HCT116 (cell line): Measurements from ENCODE around the gene AP1S1. TPM values are rescaled to one million over a fixed set of nuclear protein-coding genes. Genes with fewer than 3 reads are reported as not detected.

ENCODE experiments used
- ATAC-seq: fragments of 200-7000 bp; cut with Tn5 transposase; 2 replicates; pipeline ENCODE4 v1.9.1; 2020; ENCODE audit warnings: mild to moderate bottlenecking, moderate library complexity
- BruUV-seq: library from RNA; stranded (reverse); fragments of 400-500 nt; replicated peaks from 2 replicates; lab custom pipeline; 2021; lab: Mats Ljungman, UMichigan
- CTCF ChIA-PET: fragments of 300-600 bp; sonication (Branson Sonifier 250); formaldehyde crosslinking; loops from one replicate; lab custom pipeline; 2021; ENCODE audit warnings: antibody characterized with exemption; lab: Charles Lee
- POLR2A ChIA-PET: fragments of 300-600, 350-600 bp; sonication (Branson Sonifier 250); formaldehyde crosslinking; loops from one replicate; lab custom pipeline; 2021; ENCODE audit warnings: antibody characterized with exemption; lab: Charles Lee
- RAD21 ChIA-PET, 2 experiments: fragments of 300-600 bp; sonication (Branson Sonifier 250); formaldehyde crosslinking; loops; one replicate each; lab custom pipeline; 2023; ENCODE audit warnings: low total read pairs in 2 of 2; ENCODE audit not compliant: uncharacterized antibody in 2 of 2, unreplicated experiment in 2 of 2, low non-redundant PET in 1 of 2; lab: Charles Lee
- DNase-seq: peaks from one replicate; pipeline ENCODE4 v3.0.0-alpha.2; 2010; ENCODE audit warnings: low read depth, low spot score
- H2AFZ ChIP-seq: fragments of 200-600 bp; shearing (Covaris generic), sonication (generic); 2 replicates; pipeline ENCODE4 v1.6.1; 2017; ENCODE audit warnings: low read depth, mixed run types, mixed read lengths, antibody characterized with exemption, low read length; ENCODE audit not compliant: poor library complexity, severe bottlenecking
- H3K27ac ChIP-seq: 2 replicates; pipeline ENCODE4 v1.5.1; 2012; ENCODE audit warnings: low read depth, low read length
- H3K27me3 ChIP-seq: fragments of 200-600 bp; sonication (generic); 2 replicates; pipeline ENCODE4 v1.6.1; 2016; ENCODE audit warnings: mixed run types, low read length, mixed read lengths; ENCODE audit not compliant: insufficient read depth
- H3K36me3 ChIP-seq, 2 experiments: fragments of 200-500 bp in 1 of 2; fragments of 200-600 bp in 1 of 2; sonication (Bioruptor generic) in 1 of 2; sonication (generic) in 1 of 2; 2 replicates each; pipeline versions ENCODE4 v1.5.1 to v1.6.1; 2014 to 2016; ENCODE audit warnings: low read length in 2 of 2, inconsistent platforms in 1 of 2, mixed read lengths in 1 of 2, mixed run types in 1 of 2; ENCODE audit not compliant: insufficient read depth in 2 of 2, control insufficient read depth in 1 of 2
- H3K4me1 ChIP-seq, 2 experiments: fragments of 200-600 bp in 1 of 2; sonication (generic) in 1 of 2; 2 replicates each; pipeline versions ENCODE4 v1.5.1 to v1.6.1; 2012 to 2017; ENCODE audit warnings: low read length in 2 of 2, inconsistent platforms in 1 of 2, mild to moderate bottlenecking in 1 of 2, mixed read lengths in 1 of 2, mixed run types in 1 of 2, moderate library complexity in 1 of 2; ENCODE audit not compliant: insufficient read depth in 2 of 2, control insufficient read depth in 1 of 2
- H3K4me2 ChIP-seq: fragments of 200-600 bp; sonication (generic); 2 replicates; pipeline ENCODE4 v1.6.1; 2017; ENCODE audit warnings: mixed run types, low read length, mixed read lengths
- H3K4me3 ChIP-seq, 2 experiments: fragments of 200-600 bp in 1 of 2; sonication (generic) in 1 of 2; replicated peaks in 1 of 2; 2 replicates each; pipeline ENCODE4 v1.5.1; 2011 to 2016; ENCODE audit warnings: low read length in 2 of 2, control low read depth in 1 of 2, low read depth in 1 of 2, mild to moderate bottlenecking in 1 of 2, mixed read lengths in 1 of 2, mixed run types in 1 of 2
- H3K79me2 ChIP-seq: fragments of 200-600 bp; sonication (generic); 2 replicates; pipeline ENCODE4 v1.6.1; 2017; ENCODE audit warnings: mild to moderate bottlenecking, mixed run types, low read length, moderate library complexity, mixed read lengths; ENCODE audit not compliant: insufficient read depth
- H3K9ac ChIP-seq: fragments of 200-600 bp; sonication (generic); 2 replicates; pipeline ENCODE4 v1.6.1; 2016; ENCODE audit warnings: low read length, mixed read lengths
- H3K9me2 ChIP-seq: fragments of 200-600 bp; sonication (generic), shearing (Covaris generic); 2 replicates; pipeline ENCODE4 v1.6.1; 2017; ENCODE audit warnings: mixed run types, mild to moderate bottlenecking, moderate library complexity; ENCODE audit not compliant: insufficient read depth
- H3K9me3 ChIP-seq, 2 experiments: fragments of 200-500 bp in 1 of 2; fragments of 200-600 bp in 1 of 2; sonication (Bioruptor generic) in 1 of 2; sonication (generic) in 1 of 2; 2 replicates each; pipeline ENCODE4 v1.6.1; 2014 to 2017; ENCODE audit warnings: low read length in 2 of 2, mixed read lengths in 2 of 2, inconsistent platforms in 1 of 2, low read depth in 1 of 2, mild to moderate bottlenecking in 1 of 2, mixed run types in 1 of 2, moderate library complexity in 1 of 2; ENCODE audit not compliant: control insufficient read depth in 1 of 2, insufficient read depth in 1 of 2
- H4K20me1 ChIP-seq: fragments of 200-600 bp; sonication (generic), shearing (Covaris generic); 2 replicates; pipeline ENCODE4 v1.6.1; 2017; ENCODE audit warnings: mixed run types, mild to moderate bottlenecking, moderate library complexity; ENCODE audit not compliant: insufficient read depth
- ATF3 ChIP-seq: IDR thresholded peaks from 2 replicates; pipeline ENCODE4 v1.6.1; 2012
- CBX3 ChIP-seq: IDR thresholded peaks from 2 replicates; pipeline ENCODE4 v1.6.1; 2012; ENCODE audit warnings: low read depth
- CEBPB ChIP-seq: IDR thresholded peaks from 2 replicates; pipeline ENCODE4 v1.6.1; 2012; ENCODE audit warnings: low read depth
- CTCF ChIP-seq, 3 experiments: fragments of 200-600 bp in 1 of 3; sonication (generic) in 1 of 3; IDR thresholded peaks in 2 of 3; conservative IDR thresholded peaks in 1 of 3; 2 replicates each; pipeline ENCODE4 v1.5.1; 2012 to 2017; ENCODE audit warnings: low read depth in 2 of 3, low read length in 2 of 3, antibody characterized with exemption in 1 of 3, borderline replicate concordance in 1 of 3, control low read depth in 1 of 3, mild to moderate bottlenecking in 1 of 3, mixed read lengths in 1 of 3, mixed run types in 1 of 3, moderate library complexity in 1 of 3; ENCODE audit not compliant: insufficient read depth in 1 of 3
- ELF1 ChIP-seq: IDR thresholded peaks from 2 replicates; pipeline ENCODE4 v1.6.1; 2012; ENCODE audit warnings: low read depth, borderline replicate concordance
- EZH2 ChIP-seq: fragments of 200-600 bp; sonication (generic); IDR thresholded peaks from 2 replicates; pipeline ENCODE4 v1.6.1; 2017; ENCODE audit warnings: antibody characterized with exemption, mixed run types
- FOSL1 ChIP-seq: IDR thresholded peaks from 2 replicates; pipeline ENCODE4 v1.6.1; 2012; ENCODE audit warnings: low read depth
- JUND ChIP-seq: IDR thresholded peaks from 2 replicates; pipeline ENCODE4 v1.6.1; 2012
- MAX ChIP-seq: IDR thresholded peaks from 2 replicates; pipeline ENCODE4 v1.6.1; 2012
- POLR2A ChIP-seq: IDR thresholded peaks from 2 replicates; pipeline ENCODE4 v1.7.0; 2011; ENCODE audit warnings: borderline replicate concordance; ENCODE audit not compliant: insufficient read depth, insufficient read length; ENCODE audit errors: extremely low read depth
- POLR2AphosphoS5 ChIP-seq: IDR thresholded peaks from 2 replicates; pipeline ENCODE4 v1.6.1; 2011; ENCODE audit warnings: mild to moderate bottlenecking, low read depth, low read length, moderate library complexity
- RAD21 ChIP-seq: IDR thresholded peaks from 2 replicates; pipeline ENCODE4 v1.6.1; 2012; ENCODE audit warnings: low read depth, mild to moderate bottlenecking
- REST ChIP-seq: IDR thresholded peaks from 2 replicates; pipeline ENCODE4 v1.6.1; 2012; ENCODE audit warnings: low read depth
- SIN3A ChIP-seq: IDR thresholded peaks from 2 replicates; pipeline ENCODE4 v1.6.1; 2012; ENCODE audit warnings: low read depth
- TCF7L2 ChIP-seq: IDR thresholded peaks from 2 replicates; pipeline ENCODE4 v1.7.0; 2011; ENCODE audit warnings: borderline replicate concordance, inconsistent platforms; ENCODE audit not compliant: insufficient read depth, insufficient read length; ENCODE audit errors: extremely low read depth
- YY1 ChIP-seq: IDR thresholded peaks from 2 replicates; pipeline ENCODE4 v1.6.1; 2011; ENCODE audit warnings: low read length, low read depth, moderate library complexity, mild to moderate bottlenecking; ENCODE audit not compliant: insufficient replicate concordance; ENCODE audit errors: extremely low read depth
- ZBTB33 ChIP-seq: IDR thresholded peaks from 2 replicates; pipeline ENCODE4 v1.6.1; 2011; ENCODE audit warnings: mild to moderate bottlenecking, low read length, moderate library complexity; ENCODE audit not compliant: insufficient replicate concordance; ENCODE audit errors: extremely low read depth
- ZFX ChIP-seq: fragments of 450-650 bp; IDR thresholded peaks from 2 replicates; pipeline ENCODE4 v1.6.1; 2017
- ZNF274 ChIP-seq: fragments of 200-500 bp; sonication (Bioruptor generic); IDR thresholded peaks from 2 replicates; pipeline ENCODE4 v1.6.1; 2014; ENCODE audit warnings: mild to moderate bottlenecking, low read depth, low read length, inconsistent platforms
- intact Hi-C: fragments of 100-400 bp; cut with micrococcal nuclease; formaldehyde crosslinking; loops from 2 replicates; pipeline ENCODE4 v1.10.0; 2022
- total RNA-seq: library from RNA; stranded (reverse); gene quantifications from one replicate; pipeline ENCODE4 v1.2.1, GENCODE V29; 2021; ENCODE audit not compliant: unreplicated experiment

AP1S1 gene
- total RNA-seq, 1 experiment from 2014 or later = 130 TPM

- intact Hi-C loops = no loop called here
- H3K27ac ChIP-seq = no peak overlapping the region
- H3K79me2 ChIP-seq = no peaks in the 10 kb centered on the region
- no peak for DNase-seq
- H3K9ac ChIP-seq = no peak overlapping the region
- H3K27me3 ChIP-seq = no peaks in the 10 kb centered on the region
- TF ChIP-seq ATF3 (no peak), FOSL1 (no peak), POLR2AphosphoS5 (no peak), REST (no peak), EZH2 (no peak), ELF1 (no peak), RAD21 (no peak), MAX (no peak), ZNF274 (no peak), TCF7L2 (no peak), SIN3A (no peak), ZFX (no peak), JUND (no peak), ZBTB33 (no peak), YY1 (no peak), POLR2A (no peak), CTCF (IDR thresholded peaks at IDR 0.05 in 2 of 3, conservative IDR thresholded peaks at IDR 0.05 in 1 of 3; ENCODE audit: borderline replicate concordance in 1 of 3, insufficient read depth in 1 of 3, low read depth in 2 of 3, low read length in 2 of 3) (no peak), CEBPB (no peak), CBX3 (no peak)
- ATAC-seq = no peak
- H3K36me3 ChIP-seq = peaks cover 2 to 8% of the 10 kb centered on the region in 2 experiments; a peak in 3 of 4 replicates
- no peak overlapping the region for H3K4me2 ChIP-seq
- ChIA-PET CTCF (no interaction called here), POLR2A (no interaction called here), RAD21 (no interaction called here)
- BruUV-seq = no TSS peak
- H3K9me3 ChIP-seq = no peaks in the 10 kb centered on the region
- no peaks in the 10 kb centered on the region for H4K20me1 ChIP-seq
- H3K4me3 ChIP-seq = no peak overlapping the region
- H3K4me1 ChIP-seq = peaks cover 0 to 1% of the 10 kb centered on the region in 2 experiments; a peak in 3 of 4 replicates
- H2AFZ ChIP-seq = no peak overlapping the region
- H3K9me2 ChIP-seq = no peaks in the 10 kb centered on the region
These were observed 51.8 kb downstream of the AP1S1 start for GRCh38 chr7:101205901-101206664.
